Upper lobe of right lung (tissue), 1 donor: ENCODE results near the gene DUS1L. TPM values are rescaled to one million over a fixed set of nuclear protein-coding genes. Genes with fewer than 3 reads are reported as not detected.
A peak's percentile ranks its signal among the peaks of the same experiment; 100 is the strongest.

Experiments used
- ATAC-seq: fragments of 200-7000 bp; cut with Tn5 transposase; one replicate; pipeline ENCODE4 v1.9.1; 2020; ENCODE audit warnings: mild to moderate bottlenecking, moderate library complexity
- DNase-seq: peaks from one replicate; pipeline ENCODE4 v3.0.0-alpha.2; 2020
- H3K27ac ChIP-seq: fragments of 200-600 bp; one replicate; pipeline ENCODE4 v1.8.0; 2022
- H3K27me3 ChIP-seq: fragments of 200-600 bp; one replicate; pipeline ENCODE4 v1.8.0; 2022; ENCODE audit warnings: mild to moderate bottlenecking
- H3K36me3 ChIP-seq: fragments of 200-600 bp; one replicate; pipeline ENCODE4 v1.8.0; 2022
- H3K4me1 ChIP-seq: fragments of 200-600 bp; one replicate; pipeline ENCODE4 v1.8.0; 2022
- H3K4me3 ChIP-seq: fragments of 200-600 bp; one replicate; pipeline ENCODE4 v1.8.0; 2022; ENCODE audit warnings: mild to moderate bottlenecking
- H3K9me3 ChIP-seq: fragments of 200-600 bp; one replicate; pipeline ENCODE4 v1.8.0; 2022
- CTCF ChIP-seq: fragments of 200-600 bp; IDR thresholded peaks from one replicate; pipeline ENCODE4 v1.8.0; 2022; ENCODE audit warnings: antibody characterized with exemption
- intact Hi-C: fragments of 100-400 bp; cut with DNase I; formaldehyde crosslinking; loops from one replicate; pipeline ENCODE4 v1.11.0; 2022
- long read RNA-seq: library from polyadenylated mRNA; unstranded; transcript quantifications from one replicate; pipeline ENCODE4 v2.0.0, GENCODE V29; 2021
- total RNA-seq: library from RNA; stranded (reverse); fragmentation: NEBNext Ultra II Directional; extraction: Animal tissue kit (Norgen Biotek cat#: 25700); gene quantifications from one replicate; pipeline ENCODE4 v1.2.1, GENCODE V29; 2021
- donor health status: DM: no; HTN: yes; CAD: no; lungs with severe emphysema.

The DUS1L gene
- total RNA-seq, result 82.4 TPM
- long read RNA-seq, partial matches to known transcripts, result 24 of 386 reads
- long read RNA-seq, other reads (novel, unspliced or antisense), result 359 of 386 reads

DNA sequence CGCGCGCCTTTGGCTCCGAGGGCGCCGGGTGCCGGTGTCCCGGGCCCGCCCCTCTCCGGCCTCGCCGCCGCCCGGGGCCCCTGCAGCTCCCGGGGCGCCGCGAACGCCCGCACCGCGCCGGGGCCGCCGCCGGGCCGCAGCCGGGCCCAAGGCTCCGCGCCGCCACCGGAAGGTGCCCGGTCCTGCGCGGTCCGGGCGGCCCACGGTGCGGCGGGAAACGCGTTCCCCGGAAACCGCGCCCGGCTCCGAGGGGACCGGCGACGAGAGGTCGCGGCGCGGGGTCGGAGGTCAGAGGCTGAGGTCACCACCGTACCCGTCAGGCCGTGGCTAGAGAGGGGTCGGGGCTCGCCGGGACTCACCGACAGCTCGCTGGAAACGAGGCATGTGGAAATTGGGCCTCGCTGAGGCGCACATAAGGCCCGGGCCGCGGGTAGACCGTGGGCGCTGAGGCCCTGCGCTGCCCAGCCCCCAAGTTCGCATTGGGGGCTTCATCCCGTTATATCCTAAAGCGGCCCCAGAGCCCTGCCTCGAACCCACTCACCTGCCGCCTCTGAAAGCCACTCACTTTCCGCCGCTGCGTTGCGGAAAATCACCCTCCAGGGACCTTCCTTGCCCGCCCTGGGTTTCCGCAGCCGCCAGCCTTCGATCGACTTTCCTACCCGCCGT, at the start of gene DUS1L:
Gene DUS1L (minus strand): TSS at position 167 of the 666 bp plus-strand sequence. CDS start 745 bp downstream, outside the sequence.
- DNase-seq, result peak; percentile 87
- Histone ChIP-seq H3K36me3 (peaks cover 17% of the 10 kb centered on the region), H3K4me3 (peak within 1 kb of the TSS; percentile 94), H3K4me1 (peaks cover 15% of the 10 kb centered on the region), H3K27ac (peak within 1 kb of the TSS; percentile 88), H3K9me3 (no peaks in the 10 kb centered on the region), H3K27me3 (no peaks in the 10 kb centered on the region)
- no peak for TF ChIP-seq CTCF
- intact Hi-C loops, result no loop called here
- peak; percentile 91 for ATAC-seq

- intact Hi-C loops, result no loop called here
- Histone ChIP-seq H3K27ac (no peak overlapping the region), H3K36me3 (no peaks in the 10 kb centered on the region), H3K27me3 (no peaks in the 10 kb centered on the region), H3K4me1 (peaks cover 3% of the 10 kb centered on the region), H3K4me3 (no peak overlapping the region), H3K9me3 (no peaks in the 10 kb centered on the region)
- TF ChIP-seq CTCF, result no peak
- ATAC-seq (no peak), DNase-seq (no peak)
Observed at GRCh38 chr17:82114872-82115271, 49.3 kb upstream of the DUS1L start.

- no peak for DNase-seq
- no peaks in the 10 kb centered on the region for H3K36me3 ChIP-seq
- TF ChIP-seq CTCF, result no peak
- H3K4me3 ChIP-seq, result no peak overlapping the region
- no peaks in the 10 kb centered on the region for H3K9me3 ChIP-seq
- intact Hi-C loops, result no loop called here
- H3K27ac ChIP-seq, result no peak overlapping the region
- H3K4me1 ChIP-seq, result peaks cover 3% of the 10 kb centered on the region
- no peaks in the 10 kb centered on the region for H3K27me3 ChIP-seq
- no peak for ATAC-seq
Observed at GRCh38 chr17:82114447-82114846, 48.8 kb upstream of the DUS1L start.

DNA sequence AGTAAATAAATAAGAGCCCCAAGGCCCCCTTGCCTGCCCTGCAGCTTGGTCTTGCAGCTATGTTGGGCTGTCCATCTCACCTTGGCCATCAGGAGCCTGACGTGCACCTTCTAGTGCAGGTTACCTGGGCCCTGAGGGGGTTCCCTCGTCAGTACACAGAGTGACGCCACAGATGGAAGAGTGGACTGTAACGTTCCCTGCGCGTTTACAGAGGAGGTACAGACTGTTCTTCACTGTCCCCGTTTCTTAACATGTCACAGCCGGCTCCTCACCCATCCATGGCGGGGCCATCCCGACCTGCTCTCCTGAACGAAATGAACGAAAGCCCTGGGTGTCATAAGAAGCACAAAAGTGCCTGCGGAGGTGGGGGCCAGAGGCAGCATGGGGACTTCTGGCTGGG, 48.3 kb upstream of the DUS1L start:
- no peak for TF ChIP-seq CTCF
- no peaks in the 10 kb centered on the region for H3K27me3 ChIP-seq
- H3K36me3 ChIP-seq, result no peaks in the 10 kb centered on the region
- peaks cover 3% of the 10 kb centered on the region for H3K4me1 ChIP-seq
- ATAC-seq (no peak), DNase-seq (no peak)
- H3K9me3 ChIP-seq, result no peaks in the 10 kb centered on the region
- no peak overlapping the region for H3K27ac ChIP-seq
- intact Hi-C loops, result no loop called here
- H3K4me3 ChIP-seq, result no peak overlapping the region

DNA sequence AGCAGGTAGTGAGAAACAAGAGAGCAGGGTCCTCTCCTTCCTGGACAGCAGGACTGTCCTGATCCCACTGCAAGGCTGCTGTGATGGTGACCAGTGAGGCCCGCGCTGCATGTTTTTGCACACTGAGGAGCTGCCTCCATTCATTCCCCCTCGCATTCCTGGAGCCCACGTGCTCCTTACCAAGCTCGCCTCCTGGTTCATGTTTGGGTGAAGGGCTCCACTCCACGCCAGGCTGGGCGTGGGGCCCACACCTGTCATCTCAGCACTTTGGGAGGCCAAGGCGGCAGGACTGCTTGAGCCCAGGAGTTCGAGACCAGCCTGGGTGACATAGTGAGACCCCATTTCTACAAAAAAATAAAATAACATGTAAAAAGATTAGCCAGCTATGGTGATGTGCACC, 47.8 kb upstream of the DUS1L start:
- DNase-seq (no peak), ATAC-seq (peak; percentile 47)
- H3K4me1 ChIP-seq, result peaks cover 3% of the 10 kb centered on the region
- no peaks in the 10 kb centered on the region for H3K36me3 ChIP-seq
- TF ChIP-seq CTCF, result no peak
- no peak overlapping the region for H3K4me3 ChIP-seq
- intact Hi-C loops, result no loop called here
- peak overlapping the region; percentile 71 for H3K27ac ChIP-seq
- no peaks in the 10 kb centered on the region for H3K9me3 ChIP-seq
- no peaks in the 10 kb centered on the region for H3K27me3 ChIP-seq
